HS-27A (cell line): ENCODE measurements around the gene AP2A2.

ENCODE experiments used
- DNase-seq: peaks from one replicate; pipeline ENCODE4 v3.0.0-alpha.2; 2012; ENCODE audit warnings: low read depth, missing footprints

Gene AP2A2

DNA sequence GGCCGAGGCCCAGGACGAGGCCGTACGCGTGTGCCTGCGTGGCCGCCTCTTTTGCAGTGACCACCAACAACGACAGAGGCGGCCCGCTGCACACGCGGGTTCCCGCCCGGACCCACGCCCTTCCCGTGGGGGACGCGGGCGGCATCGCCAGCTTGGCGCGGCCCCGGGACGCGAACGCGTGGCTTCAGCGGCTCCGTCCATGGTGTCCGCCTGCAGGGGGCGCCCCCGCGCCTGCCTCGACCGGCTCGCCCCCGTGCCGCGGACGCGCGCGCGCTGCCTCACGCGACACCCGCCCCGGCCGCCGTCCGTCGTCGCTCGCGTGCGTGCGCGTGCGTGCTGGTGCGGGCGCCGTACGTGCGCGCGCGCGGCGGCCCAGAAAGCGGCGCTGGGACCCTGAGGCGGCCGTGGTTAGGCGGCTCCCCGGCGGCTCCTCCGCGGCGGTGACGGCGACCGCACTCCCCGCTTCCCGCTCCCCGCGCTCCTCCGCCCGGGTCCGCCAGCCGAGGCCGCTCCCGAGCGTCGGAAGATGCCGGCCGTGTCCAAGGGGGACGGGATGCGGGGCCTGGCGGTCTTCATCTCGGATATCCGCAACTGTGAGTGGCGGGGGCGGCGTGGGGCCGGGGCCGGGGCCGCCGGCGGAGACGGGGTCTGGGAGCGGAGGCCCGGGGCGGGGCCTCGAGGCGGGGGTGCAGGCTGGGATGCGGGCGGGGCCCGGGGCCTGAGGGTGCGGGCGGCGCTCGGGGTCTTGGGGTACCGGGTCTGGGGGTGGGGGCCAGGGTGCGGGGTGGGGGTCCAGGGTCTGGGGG, at the start of gene AP2A2:
Gene AP2A2, plus strand, starts transcription at position 375 of the 806 bp plus-strand sequence. Its CDS starts 152 bp downstream, at position 527.
- DNase-seq, result peak; percentile 26

DNA sequence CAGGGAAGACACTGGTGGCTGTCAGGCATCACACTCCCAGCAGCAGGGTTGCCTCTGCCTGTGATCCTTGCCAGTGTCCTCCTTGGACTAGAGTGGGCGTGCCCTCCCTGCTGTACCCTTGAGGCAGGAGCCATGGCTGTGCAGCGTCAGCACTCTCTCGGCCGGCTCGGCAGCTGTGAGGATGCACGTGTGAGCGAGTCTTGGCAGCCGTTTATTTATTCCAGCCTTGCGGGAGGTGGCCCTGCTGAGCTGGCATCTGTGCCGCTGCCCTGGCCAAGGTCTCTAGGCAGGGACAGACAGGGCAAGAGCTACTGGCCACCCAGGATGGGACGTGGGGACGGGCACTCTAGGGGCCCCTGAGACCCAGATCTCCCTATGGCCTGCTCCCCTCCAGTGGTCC, 49.1 kb upstream of the AP2A2 start:
- DNase-seq, result no peak

DNA sequence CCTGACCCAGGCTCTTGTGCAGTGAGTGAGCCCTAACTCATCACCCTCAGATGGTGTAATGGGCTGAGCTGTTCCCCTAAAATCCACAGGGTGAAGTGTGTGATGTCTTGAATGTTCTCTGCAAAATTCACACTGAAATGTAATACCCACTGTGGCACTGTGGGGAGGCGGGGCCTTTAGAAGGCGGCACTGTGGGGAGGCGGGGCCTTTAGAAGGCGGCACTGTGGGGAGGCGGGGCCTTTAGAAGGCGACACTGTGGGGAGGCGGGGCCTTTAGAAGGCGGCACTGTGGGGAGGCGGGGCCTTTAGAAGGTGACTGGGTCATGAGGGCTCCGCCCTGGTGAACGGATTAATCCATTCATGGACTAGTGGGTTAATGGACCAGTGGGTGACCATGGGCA, 48.1 kb upstream of the AP2A2 start:
- DNase-seq, result no peak

DNA sequence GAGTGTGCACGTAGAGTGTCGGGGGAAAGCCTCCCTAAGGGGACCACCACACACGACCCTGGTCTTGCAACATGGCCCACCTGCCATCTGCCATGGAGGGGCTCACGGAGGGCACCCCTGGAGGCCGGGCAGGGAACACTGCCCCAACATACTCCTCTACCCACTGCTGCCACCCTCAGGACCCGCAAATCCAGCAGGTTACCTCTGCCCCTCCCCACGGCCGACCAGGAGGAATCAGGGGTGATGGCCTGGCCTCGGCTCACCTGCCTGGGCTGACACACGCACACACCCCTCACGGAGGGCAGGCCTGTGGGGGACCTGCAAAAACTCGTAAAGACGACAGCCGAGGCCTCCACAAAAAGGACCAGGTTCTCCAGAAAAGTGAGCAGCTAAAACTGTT, 45.2 kb upstream of the AP2A2 start:
- DNase-seq, result no peak

DNA sequence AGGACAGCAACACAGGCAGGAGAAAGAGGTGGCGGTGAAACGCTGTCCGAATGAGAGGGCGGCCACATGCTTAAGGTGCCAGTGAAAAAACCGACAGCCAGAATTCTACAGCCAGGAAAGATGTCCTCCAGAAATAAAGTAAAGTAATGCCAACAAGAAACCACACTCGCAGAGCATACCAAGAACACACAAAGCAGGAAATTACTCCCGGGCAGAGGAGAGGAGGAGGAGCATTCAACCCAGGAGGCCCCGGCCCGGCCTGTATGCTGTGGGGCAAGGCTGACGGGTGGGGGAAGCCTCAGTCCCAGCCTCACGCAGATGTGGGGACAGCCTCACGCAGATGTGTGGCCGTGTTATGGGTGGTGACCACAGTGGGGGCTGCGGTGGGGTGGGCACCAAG, 43.1 kb upstream of the AP2A2 start:
- DNase-seq, result no peak

DNA sequence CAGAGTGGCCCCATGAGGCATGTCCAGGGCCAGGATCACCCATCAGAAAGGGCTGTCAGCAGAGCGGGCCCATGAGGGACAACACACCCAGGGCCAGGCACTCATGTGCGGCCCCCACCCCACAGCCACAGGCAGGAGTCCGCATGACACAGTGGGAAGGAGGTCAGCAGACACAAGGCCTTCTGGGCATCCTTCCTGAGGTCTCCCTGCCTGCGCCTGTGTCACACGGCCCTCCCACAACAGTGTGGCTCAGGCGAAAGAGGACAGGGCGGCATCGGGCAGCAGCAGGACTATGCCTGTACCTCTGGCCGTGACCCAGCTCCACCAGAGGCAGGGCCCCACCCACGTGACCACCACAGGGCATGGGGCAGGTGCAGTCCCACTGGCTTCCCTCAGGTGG, 42.1 kb upstream of the AP2A2 start:
- DNase-seq, result no peak

DNA sequence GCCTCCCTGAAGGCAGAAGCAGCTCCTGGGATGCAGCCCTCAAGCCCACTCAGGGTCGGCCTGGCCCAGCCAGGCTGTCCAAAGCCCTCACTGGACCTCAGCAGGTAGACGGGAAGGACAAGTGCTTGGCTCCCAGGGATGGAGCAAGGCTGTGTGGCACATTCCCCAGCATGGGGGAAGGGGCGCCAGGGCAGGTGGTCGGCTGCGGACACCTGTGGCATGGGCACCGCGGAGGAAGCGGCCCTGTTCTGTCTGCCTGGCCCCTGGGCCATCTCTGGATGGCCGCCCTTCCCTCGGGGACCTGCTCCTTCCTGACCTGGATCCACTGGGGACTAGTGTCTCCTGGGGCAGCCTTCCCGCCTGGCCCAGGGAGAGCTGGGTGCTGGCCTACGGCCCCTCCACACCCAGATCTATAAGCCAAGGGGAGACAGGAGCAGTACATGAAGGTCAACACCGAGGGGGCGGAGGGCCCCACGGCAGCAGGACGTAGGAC, 41.0 kb upstream of the AP2A2 start:
- DNase-seq, result no peak

DNA sequence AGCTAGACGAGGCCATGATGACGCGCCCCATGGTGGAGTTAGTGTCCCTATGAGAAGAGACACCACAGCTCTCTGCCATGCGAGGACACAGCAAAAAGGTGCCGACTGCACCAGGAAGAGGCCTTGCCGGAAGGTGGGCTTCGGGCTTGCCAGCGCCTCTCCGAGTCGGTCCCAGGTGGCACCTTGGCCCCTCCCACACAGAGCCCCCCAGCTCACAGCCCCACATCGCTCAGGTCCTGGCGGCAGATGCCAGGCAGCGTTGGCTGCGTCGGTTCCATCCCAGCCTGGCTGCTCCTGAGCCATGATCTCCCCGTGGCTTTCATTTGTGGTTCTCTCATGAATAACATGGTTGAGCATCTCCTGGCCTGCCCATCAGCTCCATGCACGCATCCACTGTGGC, 39.1 kb upstream of the AP2A2 start:
- DNase-seq, result no peak

DNA sequence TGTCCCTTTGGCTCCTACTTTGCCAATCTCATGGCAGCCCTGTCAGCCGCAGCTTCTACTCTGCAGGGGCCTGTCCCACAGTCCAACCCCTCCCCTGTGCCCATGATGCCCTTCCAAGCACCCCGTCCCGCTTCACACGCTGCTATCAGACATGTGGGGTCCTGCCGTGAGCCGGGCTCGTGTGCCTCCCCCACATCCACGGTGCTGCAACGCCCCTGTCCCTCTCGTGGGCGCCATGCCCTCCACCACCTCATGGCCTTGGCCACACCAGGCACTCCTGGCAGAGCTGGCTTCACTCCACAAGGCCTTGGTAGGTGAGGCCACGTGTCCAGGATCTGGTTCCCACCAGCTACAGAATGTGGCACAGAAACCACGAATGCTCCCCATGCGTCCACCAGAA, 38.1 kb upstream of the AP2A2 start:
- DNase-seq, result no peak

DNA sequence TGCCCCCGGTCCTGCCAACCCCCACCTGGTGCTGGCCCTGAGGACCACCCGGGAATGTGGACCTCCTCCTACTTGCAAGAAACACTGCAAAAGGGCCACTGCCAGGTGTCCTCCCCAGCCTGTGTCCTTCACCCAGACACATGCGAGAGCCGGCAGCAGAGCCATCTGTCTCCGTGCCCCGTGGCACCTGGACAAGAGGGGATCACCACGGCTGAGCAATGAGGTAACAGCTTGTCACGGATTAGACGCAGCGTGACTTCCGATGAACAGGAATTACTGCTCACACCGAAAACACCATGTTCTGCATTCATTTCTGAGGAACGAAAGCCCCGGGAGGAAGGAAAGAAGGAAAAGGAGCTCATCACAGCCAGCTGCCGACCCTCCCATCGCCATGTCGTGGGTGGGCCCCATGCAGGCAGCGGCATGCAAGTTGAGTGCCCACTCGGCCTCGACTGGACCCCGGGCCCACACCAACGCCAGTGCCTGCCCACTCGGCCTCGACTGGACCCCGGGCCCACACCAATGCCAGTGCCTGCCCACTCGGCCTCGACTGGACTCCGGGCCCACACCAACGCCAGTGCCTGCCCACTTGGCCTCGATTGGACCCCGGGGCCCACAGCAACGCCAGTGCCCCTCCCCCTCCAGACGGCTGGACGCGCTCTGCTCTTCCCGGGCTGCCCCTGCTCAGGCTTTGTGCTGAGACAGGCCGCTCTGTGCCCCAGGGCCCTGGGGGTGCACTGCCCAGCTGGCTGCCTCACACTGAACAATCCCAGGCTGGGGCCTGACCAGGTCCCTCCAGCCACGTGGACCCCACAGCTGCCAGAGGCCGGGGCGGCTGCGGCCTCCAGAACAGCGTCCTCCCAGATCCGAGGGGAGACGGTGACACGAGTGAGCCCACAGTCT, 37.1 kb upstream of the AP2A2 start:
- no peak for DNase-seq

DNA sequence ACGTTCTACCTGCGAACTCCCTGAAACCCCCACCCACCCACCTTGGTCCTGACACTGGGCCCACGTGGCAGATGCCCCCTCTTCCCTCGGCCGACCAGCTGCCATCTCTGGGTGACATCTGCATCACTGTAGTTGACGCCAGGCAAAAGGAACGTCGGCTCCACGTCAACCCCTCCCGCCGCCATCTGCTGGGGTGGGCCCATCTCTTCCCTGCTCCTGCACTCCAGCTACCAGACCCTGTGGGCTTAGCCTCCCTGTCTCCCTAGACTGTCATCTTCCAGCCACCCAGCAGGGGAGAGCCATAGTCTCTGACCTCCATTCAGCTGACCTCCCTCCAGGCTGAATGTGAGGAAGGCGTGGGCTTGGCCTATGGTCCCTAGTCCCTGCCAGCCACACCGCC, 36.4 kb upstream of the AP2A2 start:
- no peak for DNase-seq

DNA sequence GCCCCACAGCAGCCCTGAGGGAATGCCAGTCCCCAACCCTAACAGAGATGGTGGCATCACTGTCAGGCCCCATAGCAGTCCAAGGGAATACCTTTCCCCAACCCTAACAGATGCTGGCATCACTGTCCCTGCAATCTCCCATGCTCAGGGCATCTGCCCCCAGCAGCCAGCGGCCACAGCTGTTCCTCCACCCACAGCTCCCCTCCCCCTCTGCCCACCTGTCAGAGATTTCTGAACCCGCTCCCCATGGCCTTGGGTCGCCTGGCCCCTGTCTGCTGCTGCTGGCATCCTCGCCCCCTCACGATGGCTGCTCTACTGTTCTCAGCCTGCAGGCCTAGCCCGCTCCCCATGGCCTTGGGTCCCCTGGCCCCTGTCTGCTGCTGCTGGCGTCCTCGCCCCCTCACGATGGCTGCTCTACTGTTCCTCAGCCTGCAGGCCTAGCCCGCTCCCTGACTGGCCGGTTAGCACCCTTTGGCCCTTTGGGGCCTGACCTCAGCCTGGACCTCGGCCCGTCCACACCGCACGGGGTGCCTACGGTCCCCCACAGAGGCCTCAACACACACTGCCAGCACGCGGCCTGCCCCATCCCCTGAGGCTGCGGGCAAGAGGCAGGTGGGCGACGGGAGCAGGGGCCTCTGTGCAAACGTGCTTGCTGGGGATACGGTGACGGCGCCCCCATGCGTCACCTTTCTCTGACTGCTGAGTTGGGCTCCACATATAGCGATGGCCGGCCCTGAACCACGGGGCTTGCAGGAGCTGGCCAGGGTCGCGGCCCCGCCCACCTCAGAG, 35.8 kb upstream of the AP2A2 start:
- DNase-seq, result no peak

DNA sequence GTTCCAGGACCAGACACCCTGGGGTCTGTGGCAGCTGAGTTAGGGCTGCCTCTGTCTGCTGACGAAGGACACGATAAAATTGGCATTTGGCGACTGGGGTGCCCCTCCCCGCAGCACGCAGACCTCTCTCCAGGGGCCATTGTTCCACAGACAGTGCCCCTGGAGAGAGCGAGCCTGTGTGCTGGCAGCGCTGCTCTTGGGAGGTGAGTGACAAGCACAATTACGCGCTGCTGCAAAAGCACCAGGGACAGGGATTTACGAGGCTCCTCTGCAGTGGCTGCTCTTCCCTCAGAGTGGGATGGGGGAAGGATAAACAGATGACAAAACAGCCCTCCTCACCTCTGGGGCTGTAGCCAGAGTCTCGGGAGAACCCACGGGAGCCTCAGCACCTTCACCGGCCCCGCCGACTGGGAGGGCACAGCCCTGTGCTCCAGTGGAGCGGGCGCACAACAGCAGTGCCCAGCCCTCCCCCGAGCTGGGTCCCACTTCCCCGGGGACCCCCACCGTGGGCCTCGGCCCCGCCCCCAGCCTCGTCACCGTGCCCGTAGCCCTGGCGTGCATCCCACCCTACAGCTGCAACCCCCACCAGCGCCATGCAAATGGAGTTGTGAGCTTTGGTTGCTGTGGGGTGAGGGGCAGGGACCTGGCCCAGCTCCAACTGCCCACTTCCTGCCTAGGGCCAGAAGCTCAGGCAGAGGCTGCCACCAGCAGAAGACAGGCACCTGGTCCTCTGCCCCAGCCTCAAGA, 34.7 kb upstream of the AP2A2 start:
- no peak for DNase-seq

DNA sequence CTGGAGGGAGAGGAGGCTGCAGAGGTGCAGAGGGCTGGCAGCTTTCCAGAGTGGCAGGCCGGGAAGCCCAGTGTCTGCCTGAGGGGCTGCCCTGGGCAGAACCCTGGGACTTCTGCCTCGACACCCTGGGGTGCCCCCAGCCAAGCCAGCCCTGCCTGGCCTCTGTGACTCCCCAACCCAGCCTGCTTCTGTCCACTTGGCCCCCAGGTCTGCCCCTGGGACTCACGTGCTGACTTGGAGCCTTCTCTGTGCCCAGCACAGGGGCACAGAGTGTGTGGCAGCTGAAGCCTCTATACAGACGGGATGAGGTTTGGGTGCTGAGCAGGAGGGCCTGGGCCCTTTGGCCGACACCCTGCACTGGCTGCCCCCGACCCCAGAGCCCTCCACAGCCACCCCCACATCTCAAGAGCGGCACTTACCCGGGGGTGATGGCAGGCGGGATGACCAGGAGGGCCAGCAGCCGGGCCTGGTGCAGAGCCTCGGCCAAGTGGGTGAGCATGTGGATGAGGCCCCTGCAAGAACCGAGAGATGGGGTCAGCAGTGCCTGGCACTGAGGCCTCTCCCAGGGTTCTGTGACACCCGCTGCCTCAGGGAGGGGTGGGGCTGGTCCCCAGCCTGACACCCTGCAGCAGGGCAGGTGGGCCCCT, 32.5 kb upstream of the AP2A2 start:
- no peak for DNase-seq

DNA sequence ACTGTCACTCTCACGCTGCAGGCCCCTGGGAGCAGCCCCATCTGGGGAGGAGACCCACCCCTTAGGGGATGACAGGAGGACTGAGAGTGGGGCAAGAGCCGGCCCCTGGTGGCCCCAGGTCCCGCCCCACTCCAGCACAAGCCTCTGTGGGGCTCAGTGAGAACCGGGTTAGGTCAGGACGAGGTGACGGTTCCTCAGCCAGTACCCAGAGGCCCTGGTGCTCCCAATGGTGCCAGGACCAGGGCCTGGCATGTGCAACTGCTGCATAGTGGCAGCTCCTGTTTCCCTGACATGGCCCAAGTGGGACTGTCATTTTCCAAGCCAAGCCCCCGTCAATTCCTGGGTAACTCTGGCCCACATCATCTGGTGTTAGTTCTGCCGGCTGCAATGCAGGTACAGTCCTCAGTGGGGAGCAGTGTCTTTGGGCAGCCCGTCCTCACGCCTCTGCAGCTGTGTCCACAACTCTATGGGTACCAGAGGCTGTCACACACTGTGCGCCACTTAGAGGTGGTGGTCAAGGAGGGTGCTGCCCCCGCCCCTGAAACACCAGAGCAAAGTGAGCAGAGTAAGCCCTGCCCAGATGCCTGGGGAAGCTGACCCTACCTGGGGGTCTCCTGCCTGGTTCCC, 31.0 kb upstream of the AP2A2 start:
- DNase-seq, result no peak

DNA sequence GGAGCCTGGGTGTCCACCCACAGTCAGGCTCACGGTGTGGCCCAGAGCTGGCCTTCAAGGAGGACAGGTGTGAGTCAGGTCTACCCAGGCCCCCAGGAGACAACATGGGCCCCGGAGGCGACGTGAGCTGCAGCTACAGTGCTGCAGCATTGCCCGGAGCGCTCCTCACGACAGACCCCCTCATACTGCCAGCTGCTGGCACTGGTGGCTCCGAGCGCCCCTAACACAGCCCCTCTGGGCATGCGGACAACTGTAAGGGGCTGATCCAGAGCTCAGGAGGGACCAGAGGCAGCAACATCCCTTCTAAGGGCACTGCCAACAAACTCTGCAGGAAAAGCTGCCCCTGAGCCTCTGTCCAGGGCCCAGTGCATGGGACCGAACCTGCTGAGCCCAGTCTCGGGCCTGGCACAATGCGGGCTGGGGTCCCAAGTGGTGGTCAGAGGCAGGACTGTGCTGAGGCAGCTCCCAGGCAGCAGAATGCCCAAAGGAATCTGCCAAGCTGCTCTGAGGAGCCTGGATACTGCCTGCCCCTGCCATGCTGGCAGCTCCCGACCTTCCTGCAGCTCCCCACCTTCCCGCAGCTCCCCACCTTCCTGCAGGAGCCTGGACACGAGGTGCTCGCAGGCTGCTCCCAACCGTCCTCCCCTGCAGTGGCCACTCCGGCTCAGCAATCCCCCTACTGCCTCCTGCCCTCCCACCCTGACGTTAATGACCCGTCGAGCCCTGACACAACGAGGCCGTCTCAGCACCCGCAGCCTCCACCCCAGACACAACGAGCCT, 30.1 kb upstream of the AP2A2 start:
- DNase-seq, result no peak

DNA sequence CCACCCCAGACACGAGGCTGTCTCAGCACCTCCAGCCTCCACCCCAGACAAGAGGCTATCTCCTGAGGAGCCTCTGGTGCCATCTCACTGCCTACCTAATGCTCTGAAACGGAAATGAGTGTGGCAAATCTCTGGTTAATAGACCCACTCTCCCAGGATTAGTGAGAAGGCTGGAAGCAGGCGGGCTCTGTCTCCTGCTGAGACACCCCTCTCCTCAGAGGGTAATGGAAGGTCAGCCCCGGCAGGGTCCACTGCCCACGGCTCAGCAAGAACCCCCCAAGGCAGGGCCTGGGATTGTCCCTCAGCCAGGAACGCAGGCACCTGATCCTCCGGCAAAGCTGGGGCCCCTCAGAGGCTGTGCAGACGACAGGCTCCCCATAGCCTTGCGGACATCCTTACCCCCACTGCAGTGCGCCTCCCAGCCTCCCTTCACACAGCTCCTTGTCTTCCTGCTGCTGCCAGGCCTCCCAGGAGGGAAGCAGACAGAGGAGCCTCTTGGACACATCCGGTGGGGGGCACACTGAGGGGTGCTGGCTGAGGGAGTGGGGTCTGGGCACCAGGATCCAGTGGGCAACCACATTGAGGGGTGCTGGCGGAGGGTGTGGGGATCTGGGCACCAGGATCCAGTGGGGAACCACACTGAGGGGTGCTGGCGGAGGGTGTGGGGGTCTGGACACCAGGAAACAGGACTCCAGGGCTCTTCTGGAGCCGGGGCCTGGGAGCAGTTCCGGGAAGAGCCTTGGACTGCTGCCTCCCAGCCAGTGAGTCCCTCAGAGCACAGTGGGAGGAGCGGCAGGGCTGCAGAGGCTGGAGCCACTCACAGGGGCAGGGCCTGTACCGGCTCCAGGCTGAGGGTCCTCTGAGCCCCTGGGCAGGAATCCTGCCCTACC, 28.2 kb upstream of the AP2A2 start:
- no peak for DNase-seq

DNA sequence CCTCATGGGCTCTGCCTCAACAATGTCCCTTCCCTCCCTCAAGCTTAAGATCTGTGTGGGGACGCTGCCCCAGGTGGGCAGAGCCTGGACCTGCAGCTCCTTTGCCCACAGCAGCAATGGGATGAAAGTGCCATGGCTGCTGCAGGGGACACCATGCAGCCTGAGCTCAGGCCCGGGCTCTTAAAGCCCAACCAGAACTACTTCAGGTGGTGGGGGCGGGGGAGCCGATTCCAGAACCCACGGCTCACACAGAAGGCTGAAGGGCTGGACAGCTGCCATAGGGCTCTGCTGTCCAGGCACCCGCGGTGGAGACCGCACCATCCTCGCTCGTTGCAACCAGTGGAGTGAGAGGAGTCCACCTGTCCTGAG, 27.5 kb upstream of the AP2A2 start:
- no peak for DNase-seq
